Measurements from ENCODE around the gene LGALS14. TPM values are rescaled to one million over a fixed set of nuclear protein-coding genes. Genes with fewer than 3 reads are reported as not detected.

LGALS14 gene
- total RNA-seq, 1 experiment from 2014 or later, result not detected

GRCh38 chr19:39681416-39681815 is 22.9 kb upstream of the LGALS14 start:
- ATAC-seq, result no peak
- H3K4me3 Mint-ChIP-seq, result no peak overlapping the region
- POLR2A ChIA-PET, result no interaction called here
- H3K27me3 Mint-ChIP-seq (ENCODE audit: low read depth), result peaks cover 12% of the 10 kb centered on the region; the same call in 1 of the 2 replicates
- peaks cover 2% of the 10 kb centered on the region; the same call in 1 of the 2 replicates for H3K9me3 Mint-ChIP-seq
- TF ChIP-seq MXD4 (CRISPR knock-in tag; IDR thresholded peaks at IDR 0.05; ENCODE audit: borderline replicate concordance), result no peak
- TF ChIP-seq MYBL2 (CRISPR knock-in tag; IDR thresholded peaks at IDR 0.05), result no peak
- TF ChIP-seq NR1H2 (CRISPR knock-in tag; IDR thresholded peaks at IDR 0.05), result no peak
- TF ChIP-seq TCF7 (CRISPR knock-in tag; IDR thresholded peaks at IDR 0.05; ENCODE audit: low read depth), result no peak
- TF ChIP-seq ZNF396 (CRISPR knock-in tag; IDR thresholded peaks at IDR 0.05; ENCODE audit: borderline replicate concordance), result no peak
- no peak for TF ChIP-seq E2F1 (CRISPR knock-in tag; IDR thresholded peaks at IDR 0.05)
- no peak for TF ChIP-seq FOXJ3 (CRISPR knock-in tag; IDR thresholded peaks at IDR 0.05; ENCODE audit: borderline replicate concordance)
- no peak for TF ChIP-seq NFE2L1 (CRISPR knock-in tag; IDR thresholded peaks at IDR 0.05)
- no peak for TF ChIP-seq ZNF671 (CRISPR knock-in tag; IDR thresholded peaks at IDR 0.05)
- TF ChIP-seq ZNF138 (CRISPR knock-in tag; conservative IDR thresholded peaks at IDR 0.05), result no peak
- TF ChIP-seq PRRX2 (CRISPR knock-in tag; IDR thresholded peaks at IDR 0.05), result no peak
- no peak for TF ChIP-seq HMGXB4 (CRISPR knock-in tag; IDR thresholded peaks at IDR 0.05)
- no peak for TF ChIP-seq NFATC4 (CRISPR knock-in tag; IDR thresholded peaks at IDR 0.05)
- TF ChIP-seq KAT7 (CRISPR knock-in tag; IDR thresholded peaks at IDR 0.05; ENCODE audit: borderline replicate concordance), result no peak
- no peak for TF ChIP-seq RELA (CRISPR knock-in tag; IDR thresholded peaks at IDR 0.05; ENCODE audit: borderline replicate concordance)
- no peak for TF ChIP-seq ESRRA (CRISPR knock-in tag; IDR thresholded peaks at IDR 0.05; ENCODE audit: borderline replicate concordance)
- H3K27ac Mint-ChIP-seq, result no peak overlapping the region
- DNase-seq (ENCODE audit: low spot score), result no peak
- CTCF ChIA-PET, result no interaction called here
- no peaks in the 10 kb centered on the region for H3K4me1 Mint-ChIP-seq
- H3K36me3 Mint-ChIP-seq, result no peaks in the 10 kb centered on the region

- Mint-ChIP-seq H3K4me1 (no peaks in the 10 kb centered on the region), H3K4me3 (no peak overlapping the region), H3K9me3 (peaks cover 6% of the 10 kb centered on the region; the same call in 1 of the 2 replicates), H3K27me3 (ENCODE audit: low read depth) (peaks cover 6% of the 10 kb centered on the region; the same call in 1 of the 2 replicates), H3K27ac (no peak overlapping the region), H3K36me3 (no peaks in the 10 kb centered on the region)
- DNase-seq (ENCODE audit: low spot score) (no peak), ATAC-seq (no peak)
- ChIA-PET POLR2A (no interaction called here), CTCF (no interaction called here)
- no peak for TF ChIP-seq ESRRA (CRISPR knock-in tag; IDR thresholded peaks at IDR 0.05; ENCODE audit: borderline replicate concordance)
- no peak for TF ChIP-seq ATF3 (CRISPR knock-in tag; conservative IDR thresholded peaks at IDR 0.05)
- TF ChIP-seq PRDM15 (CRISPR knock-in tag; IDR thresholded peaks at IDR 0.05), result no peak
- no peak for TF ChIP-seq TCF7 (CRISPR knock-in tag; IDR thresholded peaks at IDR 0.05; ENCODE audit: low read depth)
- no peak for TF ChIP-seq ZNF425 (CRISPR knock-in tag; conservative IDR thresholded peaks at IDR 0.05)
- TF ChIP-seq JUN (CRISPR knock-in tag; IDR thresholded peaks at IDR 0.05), result no peak
- no peak for TF ChIP-seq ATF2 (CRISPR knock-in tag; IDR thresholded peaks at IDR 0.05; ENCODE audit: borderline replicate concordance, low read depth)
Observed at GRCh38 chr19:39684267-39684666, 20.0 kb upstream of the LGALS14 start.
